ENCODE measurements around the gene RTN1.

Gene RTN1

DNA sequence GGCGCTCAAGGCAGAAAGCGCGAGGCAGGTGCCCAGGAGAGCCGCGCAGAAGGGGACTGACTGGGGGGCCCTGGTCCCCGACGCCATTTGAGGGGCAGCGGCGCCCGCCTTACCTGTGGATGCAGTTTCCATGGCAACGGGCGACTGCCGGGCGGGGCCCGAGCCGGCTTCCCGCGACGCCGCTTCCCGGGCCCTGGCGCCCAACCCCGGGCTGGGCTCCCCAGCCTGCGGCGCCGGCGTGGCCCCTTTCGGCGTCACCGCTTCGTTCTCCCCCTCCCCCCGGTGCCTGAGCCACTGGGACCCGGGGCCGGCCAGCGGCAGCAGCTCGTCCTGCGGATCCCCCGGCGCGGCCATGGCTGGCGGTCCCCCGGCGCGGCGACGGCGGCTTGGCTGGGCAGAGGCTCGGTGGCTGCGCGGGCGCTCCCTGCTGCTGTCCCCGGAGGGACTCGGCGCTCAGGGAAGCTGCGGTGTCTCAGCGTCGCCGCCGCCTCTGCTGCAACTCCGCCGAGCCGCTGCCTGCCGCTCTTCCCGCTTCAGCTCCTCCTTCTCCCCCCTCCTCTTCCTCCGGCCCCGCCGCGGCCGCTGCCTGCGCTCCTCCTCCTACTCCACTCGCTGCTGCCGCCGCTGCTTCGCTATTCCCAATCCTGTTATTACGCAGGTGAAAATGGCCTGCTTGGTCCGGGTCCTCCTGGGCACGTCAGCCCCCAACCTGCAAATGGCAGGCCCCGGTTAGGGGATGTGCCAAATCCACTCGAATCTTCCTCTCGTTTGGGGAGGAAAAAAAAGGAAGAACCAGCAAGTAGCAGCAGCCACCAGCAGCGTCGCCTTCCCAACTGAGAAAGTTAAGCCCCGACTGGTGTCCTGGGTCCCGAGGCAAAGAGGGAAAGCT lies at the start of gene RTN1:
Gene RTN1 (minus strand): TSS at position 500 of the 889 bp plus-strand sequence. CDS start 146 bp downstream, at position 354.
- DNase-seq = peak; percentile 16

GRCh38 chr14:59920378-59920683 lies 49.8 kb upstream of the RTN1 start:
- no peak for DNase-seq

DNA sequence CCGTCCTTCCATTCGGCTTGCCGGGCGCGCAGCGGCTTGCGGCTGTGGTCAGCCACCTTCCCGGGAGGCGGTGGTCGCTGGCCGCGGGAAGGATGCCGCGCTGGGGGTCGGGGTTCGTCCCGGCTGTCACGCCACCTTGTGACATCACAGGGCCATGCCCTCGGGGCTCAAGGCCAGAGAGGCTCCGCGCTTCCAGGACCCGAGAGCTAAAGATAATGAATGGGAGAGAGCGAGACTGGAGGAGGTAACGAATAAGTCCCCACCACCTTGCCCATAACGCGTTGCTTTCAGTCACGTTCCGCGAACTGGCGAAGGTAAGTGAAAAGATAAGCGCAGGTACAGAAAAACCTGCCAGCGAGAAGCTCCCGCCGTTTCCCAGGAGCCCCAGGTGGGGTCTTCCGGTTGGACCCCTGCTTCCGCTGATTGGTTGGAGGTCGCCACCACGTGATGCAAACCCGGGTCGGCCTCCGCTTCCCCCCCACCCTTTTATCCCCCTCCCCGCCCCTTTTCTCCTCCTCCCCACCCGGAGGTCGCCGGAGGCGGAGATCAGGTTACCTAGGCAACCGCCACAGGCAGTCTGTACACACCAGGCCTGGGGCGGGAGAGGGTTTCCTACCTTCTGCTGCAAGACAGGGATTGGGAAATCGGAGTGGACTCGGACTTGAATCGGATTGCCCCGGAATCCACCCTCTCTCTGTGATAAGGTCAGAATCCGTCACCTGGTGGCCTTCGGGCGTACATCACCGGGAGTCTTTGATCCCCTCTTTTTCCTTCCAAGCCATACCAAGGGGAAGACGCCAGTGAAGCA lies 49.2 kb upstream of the RTN1 start, which contains the start of gene LRRC9:
Gene LRRC9 (plus strand): TSS at position 575 of the 808 bp plus-strand sequence.
- no peak for DNase-seq

DNA sequence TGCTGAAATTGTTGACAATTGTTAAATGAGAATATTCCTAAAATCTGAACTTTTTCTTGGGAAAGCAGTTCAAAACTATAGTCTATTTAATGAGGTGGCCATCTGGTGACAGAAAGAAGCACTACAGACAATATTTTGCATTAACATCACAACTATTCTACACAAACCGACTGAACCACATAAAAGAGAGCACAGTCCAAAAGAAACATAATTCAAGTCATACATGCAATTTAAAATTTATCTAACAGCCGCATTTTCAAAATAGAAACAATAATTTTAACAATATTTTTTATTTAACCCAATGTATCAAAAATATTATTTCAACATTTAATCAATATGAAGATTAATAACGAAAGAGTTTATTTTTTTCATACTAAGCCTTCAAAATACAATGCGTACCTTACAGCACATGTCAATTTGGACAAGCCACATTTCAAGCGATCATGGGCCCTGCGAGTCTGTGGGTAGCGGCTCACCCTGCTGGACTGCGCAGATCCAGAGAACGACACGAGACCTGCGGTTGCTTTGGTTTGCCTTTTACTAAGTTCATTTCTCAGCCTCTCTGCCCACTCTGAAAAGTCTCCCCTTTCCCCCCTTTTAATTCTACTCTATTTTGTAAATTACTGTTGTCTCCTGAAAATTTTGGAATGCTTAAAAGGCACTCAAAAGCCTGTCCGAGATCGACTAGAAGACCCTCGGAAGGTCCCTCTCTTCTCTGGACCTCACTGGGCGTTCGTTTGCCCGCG lies 48.4 kb upstream of the RTN1 start:
- DNase-seq = peak; percentile 18

DNA sequence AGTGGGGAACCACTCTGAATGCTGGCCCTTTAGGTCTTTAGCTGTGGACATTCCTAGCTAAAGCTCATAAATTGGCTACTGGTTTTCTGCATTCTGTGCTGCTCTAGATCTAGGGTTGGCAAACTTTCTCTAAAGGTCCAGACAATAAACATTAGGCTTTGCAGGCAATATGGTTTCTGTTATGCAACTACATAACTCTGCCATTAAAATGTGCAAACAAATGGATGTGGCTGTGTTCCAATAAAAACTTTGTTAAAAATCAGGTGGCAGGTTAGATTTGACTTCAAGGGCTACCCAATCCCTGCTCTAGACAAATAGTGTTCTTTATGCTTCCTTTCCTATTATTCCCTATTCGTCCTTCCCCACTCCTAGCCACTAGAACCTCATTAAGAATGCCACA lies 42.6 kb upstream of the RTN1 start:
- no peak for DNase-seq

DNA sequence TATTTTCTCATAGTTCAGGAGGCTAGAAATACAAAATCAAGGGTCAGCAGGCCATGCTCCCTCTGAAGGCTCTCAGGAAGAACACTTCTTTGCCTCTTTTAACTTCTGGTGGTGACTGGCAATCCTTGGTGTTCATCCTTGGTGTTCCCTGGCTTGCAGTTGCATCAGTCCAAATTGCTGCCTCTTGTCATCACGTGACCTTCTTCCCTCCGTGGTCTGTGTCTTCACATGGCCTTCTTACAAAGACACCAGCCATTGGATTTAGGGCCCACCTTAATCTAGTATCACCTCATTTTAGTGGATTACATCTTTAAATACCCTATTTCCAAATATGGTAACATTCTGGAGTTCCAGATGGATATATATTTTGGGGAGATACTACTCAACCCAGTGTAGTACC lies 41.9 kb upstream of the RTN1 start:
- DNase-seq = no peak

GRCh38 chr14:59905188-59905587 lies 34.6 kb upstream of the RTN1 start:
- peak; percentile 15 for DNase-seq

DNA sequence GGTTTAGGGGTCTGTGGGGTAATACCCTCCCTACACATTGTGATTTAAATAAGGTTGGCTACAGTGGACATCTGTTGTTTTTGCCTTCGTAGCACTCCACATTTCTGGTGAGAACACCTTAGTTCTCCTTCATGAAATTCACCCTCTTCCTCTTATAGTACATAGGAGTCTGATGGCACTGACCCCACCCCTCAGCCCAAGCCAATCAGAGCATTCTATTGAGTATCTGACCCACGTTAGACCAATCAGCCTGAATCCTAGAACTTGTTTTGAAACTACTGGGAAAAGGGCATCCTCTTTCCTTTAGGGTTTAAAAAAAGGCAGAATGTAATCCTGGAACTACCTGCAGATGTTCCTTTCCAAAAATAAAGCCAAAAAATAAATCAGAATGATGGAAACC lies 33.6 kb upstream of the RTN1 start:
- DNase-seq = no peak

DNA sequence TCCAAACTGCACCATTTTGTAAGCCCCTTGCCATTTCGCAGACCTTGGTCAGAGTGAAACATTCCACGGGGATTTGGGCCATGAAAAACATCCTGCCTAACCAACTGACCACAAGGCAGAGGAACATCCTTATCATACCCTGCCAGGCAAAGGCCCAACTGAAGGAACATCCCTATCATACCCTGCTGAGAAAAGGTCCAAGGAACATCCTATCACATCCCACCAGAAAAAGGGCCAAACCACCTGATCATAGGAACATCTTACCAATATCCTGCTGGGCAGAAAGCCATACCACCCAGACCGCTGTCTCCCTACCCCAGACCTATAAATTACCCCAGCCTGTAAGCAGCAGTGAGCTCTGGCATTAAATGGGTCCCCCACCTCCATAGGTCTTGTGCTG lies 30.0 kb upstream of the RTN1 start:
- DNase-seq = no peak

DNA sequence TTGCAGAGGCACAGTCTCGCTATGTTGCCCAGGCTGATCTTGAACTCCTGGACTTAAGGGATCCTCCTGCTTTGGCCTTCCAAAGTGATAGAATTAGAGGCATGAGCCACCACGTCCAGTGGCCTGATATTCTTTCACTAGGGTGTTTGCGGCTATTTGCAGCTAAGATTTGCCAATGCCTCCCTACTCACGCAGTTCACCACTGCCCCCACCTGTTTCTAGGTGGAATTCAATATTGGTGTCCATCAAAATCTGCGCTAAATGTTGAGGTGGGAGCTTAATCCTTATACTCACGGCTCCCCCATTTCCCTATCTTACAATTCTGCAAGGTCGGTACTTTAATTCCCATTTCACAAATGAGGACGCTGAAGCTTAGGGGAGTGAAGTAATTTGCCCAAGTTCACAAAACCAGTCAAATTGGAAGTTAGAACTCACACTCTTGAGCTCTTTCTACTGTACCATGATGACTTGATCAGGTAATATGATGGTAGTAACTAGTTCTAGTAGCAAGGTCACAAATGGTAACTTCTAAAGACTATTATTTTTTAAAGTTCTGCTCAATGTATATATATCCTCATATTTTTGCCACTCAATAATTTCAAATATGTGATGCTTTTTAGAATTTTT lies 27.3 kb upstream of the RTN1 start:
- peak; percentile 16 for DNase-seq

DNA sequence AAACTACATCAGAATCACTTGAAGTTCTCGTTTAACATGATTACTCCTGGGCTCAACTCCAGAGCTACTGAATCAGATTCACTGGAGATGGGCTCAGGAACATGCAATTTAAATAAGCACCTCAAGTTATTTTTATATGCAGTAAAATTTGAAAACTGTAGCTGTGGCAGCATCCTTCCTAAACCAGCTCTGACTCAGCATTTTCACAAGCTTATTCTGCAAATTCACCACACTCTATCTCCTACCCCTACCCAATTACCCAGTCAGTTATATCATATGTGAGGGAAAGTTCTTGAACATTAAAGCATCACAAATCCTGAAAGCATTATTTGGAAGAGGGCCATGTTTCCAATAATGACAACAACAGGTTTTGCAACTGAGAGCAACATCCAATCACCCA lies 25.1 kb upstream of the RTN1 start:
- no peak for DNase-seq

DNA sequence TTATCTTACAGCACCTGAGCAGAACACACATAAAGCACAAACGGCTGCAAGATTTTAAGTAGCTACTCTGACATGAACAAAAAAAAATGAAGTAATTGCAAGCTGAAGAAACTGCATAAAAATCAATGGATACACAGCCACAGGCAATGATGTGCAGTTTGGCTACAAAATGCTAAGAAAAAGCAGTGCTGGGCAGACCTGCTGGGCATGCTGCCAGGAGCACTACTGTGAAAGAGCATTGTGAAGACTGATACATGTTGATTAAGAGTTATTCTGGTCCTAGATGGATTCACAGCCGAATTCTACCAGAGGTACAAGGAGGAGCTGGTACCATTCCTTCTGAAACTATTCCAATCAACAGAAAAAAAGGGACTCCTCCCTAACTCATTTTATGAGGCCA lies 20.1 kb upstream of the RTN1 start:
- no peak for DNase-seq

DNA sequence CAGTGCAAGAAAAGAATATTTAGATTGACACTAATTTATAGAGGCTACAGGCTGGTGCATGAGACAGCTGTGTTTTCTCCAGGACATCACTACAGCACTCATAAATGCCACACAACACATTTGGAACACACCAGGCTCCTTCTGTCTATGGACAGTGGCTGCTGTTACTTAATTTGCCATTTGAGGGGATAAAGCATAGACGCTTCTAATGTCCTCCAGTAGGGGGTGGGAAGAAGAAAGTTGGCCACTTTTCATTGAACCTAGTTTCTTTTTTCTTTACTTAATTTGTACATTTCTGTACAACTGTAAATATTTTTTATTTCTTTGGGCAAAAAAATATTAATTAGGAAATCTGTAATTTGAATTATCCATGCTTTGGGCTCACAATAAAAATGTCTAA lies 12.4 kb upstream of the RTN1 start:
- no peak for DNase-seq

DNA sequence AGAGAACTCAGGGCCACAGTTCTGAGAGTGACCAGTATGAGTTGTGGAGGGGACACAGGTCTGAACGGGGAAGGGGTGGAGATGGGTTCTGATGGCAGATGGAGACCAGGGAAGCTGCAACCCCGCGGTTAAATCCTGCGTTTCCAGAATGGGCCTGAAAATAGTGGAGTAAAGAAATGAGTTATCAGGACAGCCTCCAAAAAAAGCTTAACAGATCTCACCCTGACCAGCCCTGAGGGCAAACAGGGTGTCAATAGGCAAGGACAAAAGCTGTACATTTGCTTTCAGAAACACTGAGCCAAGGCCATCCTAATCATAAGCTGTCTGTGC lies 555 bp upstream of the RTN1 start:
- DNase-seq = no peak

DNA sequence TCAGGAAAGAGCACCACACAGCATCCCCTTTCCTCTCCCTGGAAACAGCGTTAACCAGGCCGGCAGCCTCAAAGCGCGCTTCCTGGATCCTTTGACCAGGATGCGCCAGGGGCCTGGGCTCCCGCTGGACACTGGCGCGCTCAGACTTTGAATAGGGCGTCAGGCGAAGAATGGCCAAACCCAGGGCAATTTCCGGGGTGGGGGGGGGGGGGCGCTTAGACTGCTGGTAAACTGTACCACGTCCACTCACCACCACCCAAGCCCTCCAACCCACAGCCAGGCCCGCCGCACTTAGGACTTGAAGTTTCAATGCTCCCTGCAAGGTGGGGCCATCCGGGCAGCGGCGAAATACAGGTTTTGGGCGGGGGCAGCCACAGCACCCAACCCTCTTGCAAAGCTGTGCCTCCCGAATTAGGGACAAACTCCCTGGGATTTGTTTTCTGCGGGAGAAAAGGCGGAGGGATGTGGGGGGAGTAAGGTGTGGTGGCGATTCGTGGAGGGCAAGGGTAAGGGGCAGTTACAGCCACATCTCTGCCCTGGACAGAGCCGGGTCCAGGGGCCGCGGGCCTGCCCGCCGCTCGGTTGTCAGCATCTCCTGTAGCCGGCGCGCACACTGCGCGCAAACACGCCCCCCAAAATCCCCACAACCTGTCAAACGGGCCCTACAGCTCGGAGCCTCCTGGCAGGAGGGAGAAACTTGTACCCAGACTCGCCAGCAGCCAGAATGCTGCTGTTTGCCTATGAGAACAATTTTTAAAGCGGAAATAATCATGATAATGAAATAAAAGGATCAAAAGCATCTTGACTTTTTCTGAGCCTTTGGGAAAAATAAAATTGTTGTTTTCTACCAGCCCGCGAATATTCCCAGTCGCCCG lies 958 bp downstream of the RTN1 start:
- no peak for DNase-seq

- DNase-seq = no peak
Measured at GRCh38 chr14:59868021-59868420, 2.6 kb downstream of the RTN1 start.

DNA sequence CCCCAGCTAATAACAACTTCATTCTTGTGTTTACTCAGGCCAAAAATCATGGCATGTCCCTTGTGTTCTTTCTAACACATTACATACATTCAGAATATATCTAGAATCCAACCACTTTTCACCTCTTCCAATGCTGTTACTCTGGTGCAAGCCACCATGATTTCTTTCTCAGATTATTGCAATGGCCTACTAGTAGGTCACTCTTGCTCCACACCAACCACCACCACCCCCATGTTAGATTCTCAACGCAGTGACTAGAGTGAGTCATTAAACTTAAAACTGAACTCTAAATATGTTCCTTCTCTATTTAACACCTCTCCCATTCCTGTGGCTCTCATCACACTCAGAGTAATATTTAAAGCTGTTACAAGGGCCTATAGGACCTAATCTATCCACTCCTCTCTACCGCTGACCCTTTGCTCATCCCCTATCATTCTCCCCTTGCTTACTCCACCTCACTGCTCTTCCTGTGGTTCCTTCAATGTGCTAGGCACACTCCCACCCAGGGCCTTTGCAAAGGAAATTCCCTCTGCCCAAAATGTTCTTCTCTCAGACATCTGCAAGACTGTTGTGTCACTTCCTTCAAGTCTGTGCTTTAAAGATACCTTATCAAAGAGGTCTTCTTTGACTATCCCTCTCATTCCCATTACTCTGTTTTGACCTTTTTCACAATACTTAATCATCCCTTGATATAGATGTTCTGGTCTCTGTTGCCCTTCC lies 6.6 kb downstream of the RTN1 start:
- DNase-seq = no peak

DNA sequence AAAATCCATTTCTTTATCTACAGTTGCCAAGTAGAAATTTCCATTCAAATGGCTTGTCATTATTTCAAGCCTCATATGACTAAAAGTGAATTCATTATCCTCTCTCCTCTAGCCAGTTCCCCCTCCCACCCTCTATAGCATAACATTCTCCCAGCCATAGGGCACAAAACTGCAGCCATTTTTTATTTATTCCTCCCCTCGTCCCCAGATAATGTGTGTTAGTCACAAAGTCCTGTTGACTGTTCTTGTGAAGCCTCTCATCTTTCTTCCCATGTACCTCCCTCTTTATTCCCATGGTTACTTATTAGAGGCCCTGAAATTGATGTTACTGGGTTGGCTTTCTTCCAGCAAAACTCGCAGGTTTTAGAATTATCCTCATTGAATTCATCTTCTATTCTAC lies 13.2 kb downstream of the RTN1 start:
- no peak for DNase-seq

- no peak for DNase-seq
Measured at GRCh38 chr14:59852350-59852749, 18.2 kb downstream of the RTN1 start.

GRCh38 chr14:59850458-59850857 lies 20.1 kb downstream of the RTN1 start:
- no peak for DNase-seq

- DNase-seq = no peak
Measured at GRCh38 chr14:59849411-59850130, 21.0 kb downstream of the RTN1 start.
